Esophagus (tissue), 2 donors: ENCODE measurements around the gene PDGFA. TPM values are rescaled to one million over a fixed set of nuclear protein-coding genes. Genes with fewer than 3 reads are reported as not detected.

Experiments used
- H3K27ac ChIP-seq, 2 donors: one replicate each; pipeline ENCODE4 v1.5.1; 2013; ENCODE audit warnings: low read depth in 2 of 2, mild to moderate bottlenecking in 2 of 2, inconsistent platforms in 1 of 2, low read length in 1 of 2, moderate library complexity in 1 of 2
- H3K27me3 ChIP-seq, 2 donors: one replicate each; pipeline ENCODE4 v1.6.1; 2013; ENCODE audit warnings: low read length in 2 of 2, control low read depth in 1 of 2, mild to moderate bottlenecking in 1 of 2; ENCODE audit not compliant: insufficient read depth in 2 of 2, control insufficient read depth in 1 of 2
- H3K36me3 ChIP-seq, 2 donors: one replicate each; pipeline ENCODE4 v1.6.1; 2013; ENCODE audit warnings: low read length in 1 of 2; ENCODE audit not compliant: control insufficient read depth in 2 of 2, insufficient read depth in 2 of 2
- H3K4me1 ChIP-seq, 2 donors: one replicate each; pipeline ENCODE4 v1.6.1; 2013; ENCODE audit warnings: low read length in 1 of 2; ENCODE audit not compliant: control insufficient read depth in 2 of 2, insufficient read depth in 2 of 2
- H3K4me3 ChIP-seq, 2 donors: one replicate each; pipeline ENCODE4 v1.5.1; 2013; ENCODE audit warnings: low read length in 2 of 2, mild to moderate bottlenecking in 2 of 2, low read depth in 1 of 2, moderate library complexity in 1 of 2
- H3K9me3 ChIP-seq, 2 donors: one replicate each; pipeline ENCODE4 v1.6.1; 2013; ENCODE audit warnings: mild to moderate bottlenecking in 2 of 2, low read depth in 1 of 2, low read length in 1 of 2, moderate library complexity in 1 of 2; ENCODE audit not compliant: control insufficient read depth in 2 of 2, insufficient read depth in 1 of 2
- WGBS, 2 donors: extraction: QIAGEN DNeasy Blood & Tissue Kit; methylation state at CpG; one replicate each; pipeline ENCODE4 v1.1.7; 2013; 5-methylcytosine and 5-hydroxymethylcytosine counted together
- polyA plus RNA-seq, 2 donors: library from polyadenylated mRNA; stranded (reverse); fragments of 200-250 nt; gene quantifications; one replicate each; pipeline ENCODE4 v1.2.3, GENCODE V29; 2013
- donor health status: healthy with polysubstance abuse.
- donor health status: Bipolar disorder and iron deficiency.

Gene PDGFA
- polyA plus RNA-seq, 2 donors, result 5.5 to 6.1 TPM

- H3K4me3 ChIP-seq, result no peak overlapping the region
- H3K27ac ChIP-seq, result no peak overlapping the region
- WGBS, 2 donors, result 82 to 85% methylated on average over 29 to 30 of the region's 30 CpGs
- no peaks in the 10 kb centered on the region for H3K9me3 ChIP-seq
- H3K4me1 ChIP-seq, result no peaks in the 10 kb centered on the region
- no peaks in the 10 kb centered on the region for H3K36me3 ChIP-seq
- no peaks in the 10 kb centered on the region for H3K27me3 ChIP-seq
These were observed 61.7 kb downstream of the PDGFA start for GRCh38 chr7:457814-458510.

- Histone ChIP-seq H3K27me3 (no peaks in the 10 kb centered on the region), H3K27ac (no peak overlapping the region), H3K4me3 (no peak overlapping the region), H3K36me3 (no peaks in the 10 kb centered on the region), H3K9me3 (no peaks in the 10 kb centered on the region), H3K4me1 (no peaks in the 10 kb centered on the region)
- WGBS, 2 donors, result 38 to 46% methylated on average over 41 to 42 of the region's 42 CpGs
These were observed 64.3 kb downstream of the PDGFA start for GRCh38 chr7:455110-455928.

DNA sequence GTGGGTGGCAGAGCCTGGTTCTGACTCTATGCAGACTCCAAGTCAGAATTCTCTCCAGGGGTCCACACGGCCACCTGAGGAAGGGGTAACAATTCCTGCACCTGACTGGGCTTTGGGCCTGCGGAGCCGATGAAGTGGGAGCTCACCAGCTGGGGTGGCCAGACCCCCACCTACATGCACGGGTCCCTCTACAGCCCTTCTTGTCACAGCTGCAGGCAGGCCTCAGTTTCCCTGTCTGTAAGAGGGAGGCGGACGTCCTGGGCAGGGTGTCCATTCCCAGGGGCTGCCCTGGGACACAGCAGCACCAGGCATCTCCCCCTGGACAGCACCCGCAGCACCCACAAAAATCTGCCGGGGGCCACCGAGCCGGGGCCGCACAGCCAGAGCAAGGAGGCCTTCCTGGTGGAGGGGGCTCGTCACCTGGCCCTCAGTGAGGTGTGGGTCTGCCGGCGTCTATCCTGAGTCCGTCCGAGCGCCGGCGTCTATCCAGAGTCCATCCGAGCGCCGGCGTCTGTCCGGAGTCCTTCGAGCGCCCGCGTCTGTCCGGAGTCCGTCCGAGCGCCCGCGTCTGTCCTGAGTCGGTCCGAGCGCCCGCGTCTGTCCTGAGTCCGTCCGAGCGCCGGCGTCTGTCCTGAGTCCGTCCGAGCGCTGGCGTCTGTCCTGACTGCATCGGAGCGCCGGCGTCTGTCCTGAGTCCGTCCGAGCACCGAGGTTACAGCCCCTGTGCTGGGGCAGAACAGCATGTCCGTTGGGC is 65.1 kb downstream of the PDGFA start:
- WGBS, 2 donors, result 90 to 91% methylated on average over 49 to 56 of the region's 56 CpGs
- no peaks in the 10 kb centered on the region for H3K4me1 ChIP-seq
- no peaks in the 10 kb centered on the region for H3K36me3 ChIP-seq
- no peak overlapping the region for H3K4me3 ChIP-seq
- H3K27ac ChIP-seq, result no peak overlapping the region
- no peaks in the 10 kb centered on the region for H3K9me3 ChIP-seq
- H3K27me3 ChIP-seq, result no peaks in the 10 kb centered on the region

- Histone ChIP-seq H3K4me3 (no peak overlapping the region), H3K36me3 (no peaks in the 10 kb centered on the region), H3K27ac (no peak overlapping the region), H3K4me1 (no peaks in the 10 kb centered on the region), H3K27me3 (no peaks in the 10 kb centered on the region), H3K9me3 (no peaks in the 10 kb centered on the region)
- WGBS, 2 donors, result 86 to 88% methylated on average over 27 of the region's 27 CpGs
These were observed 65.9 kb downstream of the PDGFA start for GRCh38 chr7:453597-454306.

DNA sequence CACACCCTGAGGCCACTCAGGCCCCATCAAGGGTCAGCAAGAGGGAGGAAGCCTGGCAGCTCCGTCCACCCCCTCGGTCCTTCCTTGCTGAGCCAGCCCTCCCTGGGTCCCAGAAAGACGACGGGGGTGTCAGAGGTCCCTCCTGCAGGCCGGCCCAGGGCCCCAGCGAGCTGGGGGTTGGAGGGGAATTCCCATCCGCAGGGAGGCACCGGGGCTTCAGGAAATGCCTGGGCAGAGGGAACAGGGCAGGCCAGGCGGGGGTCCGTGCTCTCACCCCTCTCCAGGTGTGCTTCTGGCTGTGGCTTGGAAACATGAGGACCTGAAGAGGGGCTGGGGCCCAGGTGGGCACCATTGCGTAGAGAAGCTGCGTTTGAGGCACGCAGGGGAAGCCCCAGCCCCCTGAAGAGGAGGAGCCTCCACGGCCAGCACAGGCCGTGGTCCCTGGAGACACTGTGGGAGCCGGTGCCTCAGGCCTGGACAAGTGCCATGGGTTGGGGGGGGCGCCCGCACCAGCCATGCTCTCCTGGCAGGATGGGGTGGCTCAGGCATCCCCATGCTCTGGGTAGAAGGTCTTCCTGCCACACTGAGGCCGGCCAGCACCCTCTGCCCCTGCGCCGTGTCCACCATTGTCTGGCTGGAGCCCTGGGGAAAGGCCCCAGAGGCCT is 66.7 kb downstream of the PDGFA start:
- 53 to 67% methylated on average over 20 to 21 of the region's 21 CpGs for WGBS, 2 donors
- no peak overlapping the region for H3K4me3 ChIP-seq
- no peaks in the 10 kb centered on the region for H3K9me3 ChIP-seq
- no peaks in the 10 kb centered on the region for H3K27me3 ChIP-seq
- H3K27ac ChIP-seq, result no peak overlapping the region
- no peaks in the 10 kb centered on the region for H3K4me1 ChIP-seq
- H3K36me3 ChIP-seq, result no peaks in the 10 kb centered on the region

- Histone ChIP-seq H3K36me3 (no peaks in the 10 kb centered on the region), H3K4me1 (no peaks in the 10 kb centered on the region), H3K9me3 (no peaks in the 10 kb centered on the region), H3K27me3 (no peaks in the 10 kb centered on the region), H3K4me3 (no peak overlapping the region), H3K27ac (no peak overlapping the region)
- 25 to 37% methylated on average over 27 to 30 of the region's 30 CpGs for WGBS, 2 donors
These were observed 67.4 kb downstream of the PDGFA start for GRCh38 chr7:452226-452751.

DNA sequence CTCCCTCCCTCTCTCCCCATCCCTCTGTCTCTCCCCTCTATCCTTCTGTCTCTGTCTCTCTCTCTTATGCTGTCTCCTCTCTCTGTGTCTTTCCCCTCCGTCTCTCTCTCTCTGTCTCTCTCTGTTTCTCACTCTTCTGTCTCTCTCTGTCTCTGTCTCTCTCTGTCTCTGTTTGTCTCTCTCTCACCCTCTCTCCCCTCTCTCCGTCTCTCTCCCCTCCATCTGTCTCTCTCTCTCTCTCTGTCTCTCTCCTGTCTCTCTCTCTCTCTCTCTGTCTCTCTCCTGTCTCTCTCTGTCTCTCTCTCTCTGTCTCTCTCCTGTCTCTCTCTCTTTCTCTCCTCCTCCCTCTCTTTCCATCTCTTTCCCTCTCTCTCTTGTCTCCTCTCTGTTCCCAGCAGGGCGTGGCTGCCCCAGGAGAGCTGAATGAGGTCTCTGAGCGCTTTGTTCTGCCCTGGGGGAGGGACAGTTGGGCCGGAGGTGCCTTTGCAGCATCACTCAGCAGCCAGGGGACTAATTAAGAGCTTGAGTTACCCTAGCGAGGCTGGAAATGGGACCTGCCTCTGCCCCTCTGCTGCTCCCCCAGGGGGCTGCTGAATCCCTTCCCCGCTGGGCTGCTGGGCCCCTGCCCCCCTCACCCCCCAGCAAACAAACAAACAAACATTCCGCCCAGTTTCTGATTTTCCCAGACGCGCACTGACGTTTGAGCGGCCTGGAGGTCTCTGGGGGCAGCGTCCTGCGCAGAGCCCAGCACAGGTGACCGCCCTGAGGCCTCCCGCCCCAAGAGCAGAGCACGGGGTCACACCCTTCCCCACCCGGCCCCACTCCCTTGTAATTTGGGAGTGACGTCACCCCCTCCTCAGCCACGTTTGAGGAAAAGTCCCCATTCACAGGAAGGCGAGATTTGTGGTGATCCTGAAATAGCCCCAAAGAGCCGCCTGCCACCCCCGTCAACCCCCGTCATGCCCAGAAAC is 68.1 kb downstream of the PDGFA start:
- no peaks in the 10 kb centered on the region for H3K27me3 ChIP-seq

GRCh38 chr7:450741-451140 is 68.9 kb downstream of the PDGFA start:
- H3K4me3 ChIP-seq, result no peak overlapping the region
- no peaks in the 10 kb centered on the region for H3K27me3 ChIP-seq
- no peaks in the 10 kb centered on the region for H3K4me1 ChIP-seq
- 69 to 74% methylated on average over 8 to 10 of the region's 10 CpGs for WGBS, 2 donors
- no peak overlapping the region for H3K27ac ChIP-seq
- H3K9me3 ChIP-seq, result no peaks in the 10 kb centered on the region
- H3K36me3 ChIP-seq, result no peaks in the 10 kb centered on the region

More for the DNA sequence above, 68.1 kb downstream of the PDGFA start:
- Histone ChIP-seq H3K9me3 (no peaks in the 10 kb centered on the region), H3K4me3 (no peak overlapping the region), H3K4me1 (no peaks in the 10 kb centered on the region), H3K27ac (no peak overlapping the region), H3K36me3 (no peaks in the 10 kb centered on the region)
- 56 to 57% methylated on average over 24 of the region's 24 CpGs for WGBS, 2 donors
